B cell (primary cell): Measurements from ENCODE around the gene HHAT. TPM values are rescaled to one million over a fixed set of nuclear protein-coding genes. Genes with fewer than 3 reads are reported as not detected.

ENCODE experiments used
- ATAC-seq: fragments of 200-7000 bp; cut with Tn5 transposase; one replicate; pipeline ENCODE4 v1.10.0; 2021; ENCODE audit warnings: low read depth, mild to moderate bottlenecking, moderate number of reproducible peaks, moderate library complexity
- CTCF ChIA-PET: fragments of 350-600 bp; sonication (Branson Sonifier 250); formaldehyde crosslinking; loops from one replicate; lab custom pipeline; 2021; ENCODE audit warnings: antibody characterized with exemption, inconsistent platforms; lab: Charles Lee
- POLR2A ChIA-PET: fragments of 350-600 bp; sonication (Branson Sonifier 250); formaldehyde crosslinking; loops from one replicate; lab custom pipeline; 2021; ENCODE audit warnings: antibody characterized with exemption; lab: Charles Lee
- DNase-seq: peaks from one replicate; pipeline ENCODE4 v3.0.0; 2013
- H2AFZ ChIP-seq: 2 replicates; pipeline ENCODE4 v1.6.1; 2012; ENCODE audit warnings: mild to moderate bottlenecking, low read depth, low read length; ENCODE audit not compliant: insufficient read depth, poor library complexity, severe bottlenecking
- H3K27ac ChIP-seq, 2 donors: 1 replicate in 1 of 2; 2 replicates in 1 of 2; pipeline ENCODE4 v1.5.1; 2012 to 2013; ENCODE audit warnings: low read length in 2 of 2, mild to moderate bottlenecking in 2 of 2, moderate library complexity in 1 of 2
- H3K27me3 ChIP-seq, 4 experiments: fragments of 200-600 bp in 1 of 4; sonication (generic) in 1 of 4; replicated peaks in 1 of 4; 1 replicate in 2 of 4; 2 replicates in 2 of 4; pipeline versions ENCODE4 v1.6.1 to v1.7.0; 2013 to 2016; ENCODE audit warnings: low read length in 3 of 4, mild to moderate bottlenecking in 2 of 4, mixed read lengths in 1 of 4, moderate library complexity in 1 of 4; ENCODE audit not compliant: insufficient read depth in 4 of 4, control insufficient read depth in 3 of 4; ENCODE audit errors: control extremely low read depth in 1 of 4
- H3K36me3 ChIP-seq, 2 experiments: replicated peaks in 1 of 2; 1 replicate in 1 of 2; 2 replicates in 1 of 2; pipeline versions ENCODE4 v1.6.1 to v1.7.1; 2013; ENCODE audit warnings: low read length in 1 of 2; ENCODE audit not compliant: insufficient read depth in 2 of 2, control insufficient read depth in 1 of 2; ENCODE audit errors: control extremely low read depth in 1 of 2, extremely low read depth in 1 of 2
- H3K4me1 ChIP-seq, 2 donors: fragments of 200-600 bp in 1 of 2; sonication (generic) in 1 of 2; 1 replicate in 1 of 2; 2 replicates in 1 of 2; pipeline versions ENCODE4 v1.5.1 to v1.6.1; 2013 to 2017; ENCODE audit warnings: low read length in 2 of 2; ENCODE audit not compliant: control insufficient read depth in 2 of 2, insufficient read depth in 2 of 2
- H3K4me2 ChIP-seq: replicated peaks from 2 replicates; pipeline ENCODE3; 2012; ENCODE audit warnings: mild to moderate bottlenecking, low read depth, low read length; ENCODE audit not compliant: poor library complexity, severe bottlenecking
- H3K4me3 ChIP-seq, 5 experiments: fragments of 200-600 bp in 1 of 5; sonication (generic) in 1 of 5; 1 replicate in 3 of 5; 2 replicates in 2 of 5; pipeline versions ENCODE4 v1.5.1 to v1.7.0; 2011 to 2016; ENCODE audit warnings: low read length in 4 of 5, mild to moderate bottlenecking in 4 of 5, low read depth in 2 of 5, control low read depth in 1 of 5, moderate library complexity in 1 of 5; ENCODE audit not compliant: insufficient read depth in 1 of 5; ENCODE audit errors: control extremely low read depth in 1 of 5, extremely low read depth in 1 of 5
- H3K79me2 ChIP-seq: fragments of 200-600 bp; sonication (generic); one replicate; pipeline ENCODE4 v1.6.0; 2016; ENCODE audit warnings: low read length; ENCODE audit not compliant: control insufficient read depth, insufficient read depth
- H3K9ac ChIP-seq: fragments of 200-600 bp; sonication (generic); 2 replicates; pipeline ENCODE4 v1.6.1; 2017; ENCODE audit warnings: mild to moderate bottlenecking, low read length, moderate library complexity
- H3K9me3 ChIP-seq, 3 donors: one replicate each; pipeline versions ENCODE4 v1.6.1 to v1.7.1; 2013; ENCODE audit warnings: low read length in 2 of 3; ENCODE audit not compliant: control insufficient read depth in 2 of 3, insufficient read depth in 1 of 3; ENCODE audit errors: control extremely low read depth in 1 of 3
- H4K20me1 ChIP-seq: 2 replicates; pipeline ENCODE4 v1.6.0; 2012; ENCODE audit warnings: mild to moderate bottlenecking, low read length; ENCODE audit not compliant: insufficient read depth, control insufficient read depth, poor library complexity, severe bottlenecking
- H3K27ac Mint-ChIP-seq: one replicate; pipeline ENCODE4 v1.8.0; 2021; ENCODE audit warnings: mixed read lengths
- H3K27me3 Mint-ChIP-seq: one replicate; pipeline ENCODE4 v1.8.0; 2021; ENCODE audit warnings: mixed read lengths
- H3K4me1 Mint-ChIP-seq: one replicate; pipeline ENCODE4 v1.8.0; 2021; ENCODE audit warnings: mixed read lengths
- H3K4me3 Mint-ChIP-seq: one replicate; pipeline ENCODE4 v1.8.0; 2021; ENCODE audit warnings: mixed read lengths
- H3K9me3 Mint-ChIP-seq: one replicate; pipeline ENCODE4 v1.8.0; 2022; ENCODE audit warnings: mixed read lengths; ENCODE audit not compliant: insufficient read depth
- CTCF ChIP-seq: fragments of 200-600 bp; IDR thresholded peaks from one replicate; pipeline ENCODE4 v1.8.0; 2022; ENCODE audit warnings: antibody characterized with exemption, mild to moderate bottlenecking
- EZH2 ChIP-seq: IDR thresholded peaks from 2 replicates; pipeline ENCODE4 v1.6.1; 2012; ENCODE audit warnings: borderline replicate concordance, low read depth, mild to moderate bottlenecking, moderate library complexity, low read length; ENCODE audit not compliant: insufficient read depth, poor library complexity, severe bottlenecking
- WGBS: methylation state at CpG from one replicate; pipeline ENCODE4 v1.1.5; 2013; ENCODE audit warnings: missing lambda C conversion rate; ENCODE audit not compliant: insufficient coverage; 5-methylcytosine and 5-hydroxymethylcytosine counted together
- intact Hi-C: fragments of 100-400 bp; cut with micrococcal nuclease; formaldehyde crosslinking; loops from one replicate; pipeline ENCODE4 v1.10.0; 2022
- polyA plus RNA-seq: library from polyadenylated mRNA; depleted of rRNA; stranded (reverse); fragments of >200 nt; gene quantifications from 2 replicates; pipeline ENCODE4 v1.2.3, GENCODE V29; 2012
- total RNA-seq, 2 donors: library from RNA; stranded (reverse); fragments of 120-200 nt in 1 of 2; gene quantifications; 1 replicate in 1 of 2; 2 replicates in 1 of 2; pipeline versions ENCODE4 v1.2.3 to v1.2.4, GENCODE V29; 2013 to 2022

HHAT gene
- total and polyA plus RNA-seq, 2 donors (not counting 1 experiment from before 2014, with no cell fraction given) = 4.0 to 28.2 TPM

DNA sequence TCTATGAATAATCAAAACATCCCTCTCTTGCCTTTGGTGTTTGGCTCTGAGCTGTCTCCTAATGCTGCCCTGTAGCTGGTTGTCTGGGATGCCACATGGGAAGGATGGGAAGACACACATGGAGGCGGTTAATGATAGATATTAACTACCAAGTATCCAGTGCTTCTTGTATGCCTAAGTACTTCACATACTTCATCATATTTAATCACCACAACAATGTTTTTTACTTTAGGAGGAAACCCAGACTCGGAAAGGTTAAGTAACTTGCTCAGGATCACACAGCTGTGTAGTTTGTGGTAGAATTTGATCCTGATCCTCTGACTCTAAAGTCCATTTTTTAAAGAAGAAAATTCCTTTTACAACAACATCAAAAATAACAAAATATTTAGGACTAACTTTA is 88.0 kb downstream of the HHAT start:
- no peak overlapping the region for H3K27ac ChIP-seq
- no CpG with 5 or more reads among the region's 2 CpGs for WGBS
- no peak for TF ChIP-seq CTCF
- no peak for TF ChIP-seq EZH2
- no peak overlapping the region for H3K4me3 ChIP-seq
- no peaks in the 10 kb centered on the region for H3K4me1 ChIP-seq
- H3K4me2 ChIP-seq = no peak overlapping the region
- Mint-ChIP-seq H3K27ac (no peak overlapping the region), H3K4me3 (no peak overlapping the region), H3K27me3 (no peaks in the 10 kb centered on the region), H3K4me1 (no peaks in the 10 kb centered on the region), H3K9me3 (no peaks in the 10 kb centered on the region)
- H2AFZ ChIP-seq = no peak overlapping the region
- no peaks in the 10 kb centered on the region for H3K9me3 ChIP-seq
- no peaks in the 10 kb centered on the region for H3K79me2 ChIP-seq
- H3K27me3 ChIP-seq = no peaks in the 10 kb centered on the region
- H4K20me1 ChIP-seq = no peaks in the 10 kb centered on the region
- H3K36me3 ChIP-seq = no peaks in the 10 kb centered on the region
- POLR2A ChIA-PET = no interaction called here
- H3K9ac ChIP-seq = no peak overlapping the region
- DNase-seq (no peak), ATAC-seq (no peak)
- intact Hi-C loops = no loop called here
- CTCF ChIA-PET = interaction anchor here (1.0 to 4.1 kb wide), 3 partner anchors 13 to 1098 kb away, joined by 3 to 14 read pairs (median 4); no protein-coding TSS in a partner anchor

GRCh38 chr1:210417881-210418280 is 89.2 kb downstream of the HHAT start:
- no peak overlapping the region for H3K27ac Mint-ChIP-seq
- POLR2A ChIA-PET = no interaction called here
- H3K4me3 ChIP-seq = no peak overlapping the region
- H3K9me3 ChIP-seq = no peaks in the 10 kb centered on the region
- no peaks in the 10 kb centered on the region for H3K79me2 ChIP-seq
- H3K27me3 ChIP-seq = no peaks in the 10 kb centered on the region
- no peak overlapping the region for H3K4me3 Mint-ChIP-seq
- no peaks in the 10 kb centered on the region for H3K4me1 ChIP-seq
- no peaks in the 10 kb centered on the region for H4K20me1 ChIP-seq
- no peaks in the 10 kb centered on the region for H3K4me1 Mint-ChIP-seq
- H3K27ac ChIP-seq = no peak overlapping the region
- 98% methylated on average over 4 of the region's 5 CpGs for WGBS
- TF ChIP-seq CTCF = no peak
- no peak for TF ChIP-seq EZH2
- H3K36me3 ChIP-seq = no peaks in the 10 kb centered on the region
- intact Hi-C loops = no loop called here
- no peaks in the 10 kb centered on the region for H3K9me3 Mint-ChIP-seq
- no peaks in the 10 kb centered on the region for H3K27me3 Mint-ChIP-seq
- H3K9ac ChIP-seq = no peak overlapping the region
- H3K4me2 ChIP-seq = no peak overlapping the region
- no peak for ATAC-seq
- CTCF ChIA-PET = interaction anchor here (0.9 to 4.1 kb wide), 3 partner anchors 9 to 14 kb away, joined by 4 to 14 read pairs (median 10); no protein-coding TSS in a partner anchor
- no peak for DNase-seq
- no peak overlapping the region for H2AFZ ChIP-seq
